ENCODE measurements around the gene PIK3CG. TPM values are rescaled to one million over a fixed set of nuclear protein-coding genes. Genes with fewer than 3 reads are reported as not detected.

Gene PIK3CG
- total and polyA plus RNA-seq, 2 donors (not counting 1 experiment from before 2014, with no cell fraction given) = 0.09 TPM; not detected in 1

GRCh38 chr7:106855540-106856132 lies 9.4 kb upstream of the PIK3CG start:
- no peak for TF ChIP-seq EZH2 (IDR thresholded peaks at IDR 0.05; ENCODE audit: low read length, missing control alignments)
- no peak for TF ChIP-seq CTCF (conservative IDR thresholded peaks at IDR 0.05 in 1 of 2, IDR thresholded peaks at IDR 0.05 in 1 of 2; ENCODE audit: low read depth in 1 of 2, low read length in 2 of 2)
- DNase-seq (ENCODE audit: low read depth in 2 of 2) = no peak

GRCh38 chr7:106858618-106859532 lies 6.2 kb upstream of the PIK3CG start:
- H3K9me3 ChIP-seq (ENCODE audit: control insufficient read depth, insufficient read depth, low read depth, low read length) = no peaks in the 10 kb centered on the region
- H2AFZ ChIP-seq (ENCODE audit: low read length) = no peak overlapping the region
- H3K4me2 ChIP-seq (ENCODE audit: extremely low read depth, insufficient read depth, low read length) = no peak overlapping the region
- no peak for DNase-seq (ENCODE audit: low read depth in 2 of 2)
- H3K27me3 ChIP-seq (ENCODE audit: control insufficient read depth, insufficient read depth, low read length) = no peaks in the 10 kb centered on the region
- no peak overlapping the region for H3K27ac ChIP-seq (ENCODE audit: insufficient read depth, low read length)
- H4K20me1 ChIP-seq (ENCODE audit: control insufficient read depth, extremely low read depth, insufficient read depth, low read length) = no peaks in the 10 kb centered on the region
- H3K79me2 ChIP-seq (ENCODE audit: control insufficient read depth, insufficient read depth, low read length) = no peaks in the 10 kb centered on the region
- H3K9ac ChIP-seq (ENCODE audit: insufficient read depth, low read length) = no peak overlapping the region
- no peaks in the 10 kb centered on the region for H3K4me1 ChIP-seq (ENCODE audit: control insufficient read depth, extremely low read depth, insufficient read depth, low read length)
- H3K36me3 ChIP-seq (ENCODE audit: control insufficient read depth, insufficient read depth, low read length) = no peaks in the 10 kb centered on the region
- no peak overlapping the region for H3K4me3 ChIP-seq (replicated peaks in 1 of 4; ENCODE audit: control extremely low read depth in 1 of 4, insufficient read depth in 1 of 4, low read depth in 3 of 4, low read length in 4 of 4)
- TF ChIP-seq EZH2 (IDR thresholded peaks at IDR 0.05; ENCODE audit: low read length, missing control alignments) = no peak
- TF ChIP-seq CTCF (conservative IDR thresholded peaks at IDR 0.05 in 1 of 2, IDR thresholded peaks at IDR 0.05 in 1 of 2; ENCODE audit: low read depth in 1 of 2, low read length in 2 of 2) = no peak

More at GRCh38 chr7:106855540-106856132, 9.4 kb upstream of the PIK3CG start:
- Histone ChIP-seq H3K79me2 (ENCODE audit: control insufficient read depth, insufficient read depth, low read length) (no peaks in the 10 kb centered on the region), H3K27me3 (ENCODE audit: control insufficient read depth, insufficient read depth, low read length) (no peaks in the 10 kb centered on the region), H3K4me2 (ENCODE audit: extremely low read depth, insufficient read depth, low read length) (no peak overlapping the region), H3K9me3 (ENCODE audit: control insufficient read depth, insufficient read depth, low read depth, low read length) (no peaks in the 10 kb centered on the region), H3K27ac (ENCODE audit: insufficient read depth, low read length) (no peak overlapping the region), H3K4me1 (ENCODE audit: control insufficient read depth, extremely low read depth, insufficient read depth, low read length) (no peaks in the 10 kb centered on the region), H3K36me3 (ENCODE audit: control insufficient read depth, insufficient read depth, low read length) (no peaks in the 10 kb centered on the region), H2AFZ (ENCODE audit: low read length) (no peak overlapping the region), H3K9ac (ENCODE audit: insufficient read depth, low read length) (no peak overlapping the region), H4K20me1 (ENCODE audit: control insufficient read depth, extremely low read depth, insufficient read depth, low read length) (no peaks in the 10 kb centered on the region), H3K4me3 (replicated peaks in 1 of 4; ENCODE audit: control extremely low read depth in 1 of 4, insufficient read depth in 1 of 4, low read depth in 3 of 4, low read length in 4 of 4) (no peak overlapping the region)

- H3K9ac ChIP-seq (ENCODE audit: insufficient read depth, low read length) = no peak overlapping the region
- no peaks in the 10 kb centered on the region for H3K79me2 ChIP-seq (ENCODE audit: control insufficient read depth, insufficient read depth, low read length)
- peak in 1 of 2 donors; percentile 25 for DNase-seq (ENCODE audit: low read depth in 2 of 2)
- H3K36me3 ChIP-seq (ENCODE audit: control insufficient read depth, insufficient read depth, low read length) = no peaks in the 10 kb centered on the region
- H3K9me3 ChIP-seq (ENCODE audit: control insufficient read depth, insufficient read depth, low read depth, low read length) = no peaks in the 10 kb centered on the region
- H3K27ac ChIP-seq (ENCODE audit: insufficient read depth, low read length) = no peak overlapping the region
- no peak for TF ChIP-seq CTCF (conservative IDR thresholded peaks at IDR 0.05 in 1 of 2, IDR thresholded peaks at IDR 0.05 in 1 of 2; ENCODE audit: low read depth in 1 of 2, low read length in 2 of 2)
- no peaks in the 10 kb centered on the region for H4K20me1 ChIP-seq (ENCODE audit: control insufficient read depth, extremely low read depth, insufficient read depth, low read length)
- no peak overlapping the region for H2AFZ ChIP-seq (ENCODE audit: low read length)
- no peak overlapping the region for H3K4me3 ChIP-seq (replicated peaks in 1 of 4; ENCODE audit: control extremely low read depth in 1 of 4, insufficient read depth in 1 of 4, low read depth in 3 of 4, low read length in 4 of 4)
- no peak overlapping the region for H3K4me2 ChIP-seq (ENCODE audit: extremely low read depth, insufficient read depth, low read length)
- no peaks in the 10 kb centered on the region for H3K4me1 ChIP-seq (ENCODE audit: control insufficient read depth, extremely low read depth, insufficient read depth, low read length)
- H3K27me3 ChIP-seq (ENCODE audit: control insufficient read depth, insufficient read depth, low read length) = no peaks in the 10 kb centered on the region
These were observed 2.6 kb upstream of the PIK3CG start for GRCh38 chr7:106862317-106863089.

All from fibroblast of lung (primary cell).